Measurements from ENCODE around the gene EBNA1BP2.
A peak's percentile ranks its signal among the peaks of the same experiment; 100 is the strongest.
"Not testable (repeated sequence)": the region's sequence is repeated elsewhere in the genome, so short reads cannot be mapped to it uniquely, and the experiment has no call there.

Gene EBNA1BP2

GRCh38 chr1:43144237-43144636 lies 27.9 kb downstream of the EBNA1BP2 start:
- DNase-seq (ENCODE audit: low read depth) = no peak
- H3K4me3 ChIP-seq (ENCODE audit: low read depth, low read length) = no peak overlapping the region
- no peak for TF ChIP-seq MAX (IDR thresholded peaks at IDR 0.05; ENCODE audit: low read depth, low read length)
- no peak for TF ChIP-seq POLR2A (IDR thresholded peaks at IDR 0.05; ENCODE audit: extremely low read depth, insufficient read length)
- no peak for TF ChIP-seq CTCF (IDR thresholded peaks at IDR 0.05; ENCODE audit: low read depth, low read length)
- no peak for TF ChIP-seq MYC (IDR thresholded peaks at IDR 0.05; ENCODE audit: low read depth, low read length)

GRCh38 chr1:43143441-43143888 lies 28.6 kb downstream of the EBNA1BP2 start:
- TF ChIP-seq MYC (IDR thresholded peaks at IDR 0.05; ENCODE audit: low read depth, low read length) = no peak
- TF ChIP-seq CTCF (IDR thresholded peaks at IDR 0.05; ENCODE audit: low read depth, low read length) = peak; percentile 33
- TF ChIP-seq POLR2A (IDR thresholded peaks at IDR 0.05; ENCODE audit: extremely low read depth, insufficient read length) = no peak
- H3K4me3 ChIP-seq (ENCODE audit: low read depth, low read length) = no peak overlapping the region
- DNase-seq (ENCODE audit: low read depth) = peak; percentile 34

GRCh38 chr1:43140583-43140982 lies 31.5 kb downstream of the EBNA1BP2 start:
- TF ChIP-seq MYC (IDR thresholded peaks at IDR 0.05; ENCODE audit: low read depth, low read length) = no peak
- no peak for TF ChIP-seq MAX (IDR thresholded peaks at IDR 0.05; ENCODE audit: low read depth, low read length)
- TF ChIP-seq POLR2A (IDR thresholded peaks at IDR 0.05; ENCODE audit: extremely low read depth, insufficient read length) = no peak
- no peak for TF ChIP-seq CTCF (IDR thresholded peaks at IDR 0.05; ENCODE audit: low read depth, low read length)
- no peak overlapping the region for H3K4me3 ChIP-seq (ENCODE audit: low read depth, low read length)
- DNase-seq (ENCODE audit: low read depth) = no peak

- TF ChIP-seq CTCF (IDR thresholded peaks at IDR 0.05; ENCODE audit: low read depth, low read length) (no peak), POLR2A (IDR thresholded peaks at IDR 0.05; ENCODE audit: extremely low read depth, insufficient read length) (no peak), MYC (IDR thresholded peaks at IDR 0.05; ENCODE audit: low read depth, low read length) (no peak), MAX (IDR thresholded peaks at IDR 0.05; ENCODE audit: low read depth, low read length) (no peak)
- DNase-seq (ENCODE audit: low read depth) = no peak
- no peak overlapping the region for H3K4me3 ChIP-seq (ENCODE audit: low read depth, low read length)
Measured at GRCh38 chr1:43140010-43140409, 32.1 kb downstream of the EBNA1BP2 start.

GRCh38 chr1:43139295-43139694 lies 32.8 kb downstream of the EBNA1BP2 start:
- H3K4me3 ChIP-seq (ENCODE audit: low read depth, low read length); DNase-seq (ENCODE audit: low read depth): not testable (repeated sequence)

GRCh38 chr1:43137445-43138052 lies 34.5 kb downstream of the EBNA1BP2 start:
- DNase-seq (ENCODE audit: low read depth) = no peak
- no peak for TF ChIP-seq CTCF (IDR thresholded peaks at IDR 0.05; ENCODE audit: low read depth, low read length)
- no peak for TF ChIP-seq MYC (IDR thresholded peaks at IDR 0.05; ENCODE audit: low read depth, low read length)
- no peak for TF ChIP-seq MAX (IDR thresholded peaks at IDR 0.05; ENCODE audit: low read depth, low read length)
- no peak for TF ChIP-seq POLR2A (IDR thresholded peaks at IDR 0.05; ENCODE audit: extremely low read depth, insufficient read length)
- H3K4me3 ChIP-seq (ENCODE audit: low read depth, low read length) = no peak overlapping the region
